Hepatic stellate cell (primary cell): ENCODE data around the gene RCHY1.
"Not testable (repeated sequence)": the region's sequence is repeated elsewhere in the genome, so short reads cannot be mapped to it uniquely, and the experiment has no call there.

Source experiments
- DNase-seq: peaks from one replicate; pipeline ENCODE4 v3.0.0; 2011; ENCODE audit warnings: low spot score

Gene RCHY1

DNA sequence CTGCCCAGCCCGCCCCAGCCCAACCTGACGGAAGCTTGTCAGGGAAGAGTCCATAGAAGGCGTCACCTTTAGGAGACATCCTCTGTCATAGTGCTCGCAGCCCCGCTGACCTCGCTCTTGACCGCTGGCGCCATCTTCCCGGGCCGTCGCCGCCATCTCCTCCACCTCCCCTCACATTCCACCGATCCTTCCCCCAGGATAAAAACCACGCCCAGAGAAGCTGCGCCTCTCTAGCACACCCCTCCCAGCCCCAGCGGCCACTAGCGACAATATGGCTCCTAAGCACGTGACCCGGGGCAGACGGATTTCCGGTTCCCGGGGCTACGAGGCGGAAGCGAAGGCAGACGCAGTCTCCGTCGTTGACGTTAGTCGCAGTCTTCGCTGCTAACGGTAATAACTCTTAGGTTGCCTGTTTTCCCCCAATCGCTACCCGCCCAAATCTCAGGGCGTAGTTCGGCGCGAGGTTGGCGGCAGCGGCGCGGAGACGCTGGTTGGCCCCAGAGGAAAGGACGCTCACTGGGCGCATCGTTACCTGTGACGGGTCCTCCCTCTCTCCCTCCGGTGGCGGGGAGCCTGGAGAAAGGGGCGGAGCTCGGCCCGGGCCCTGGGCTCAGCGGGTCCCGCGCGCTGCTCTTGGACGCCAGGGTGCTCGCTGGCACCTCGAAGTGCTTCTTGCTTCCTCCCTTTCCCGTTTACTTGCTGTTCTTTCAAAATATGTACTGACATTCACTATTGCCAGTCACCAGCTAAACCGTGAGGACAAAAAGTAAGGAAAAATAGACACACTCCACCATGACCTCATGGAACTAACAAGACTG lies at the start of gene RCHY1, which contains the start of gene THAP6:
Gene RCHY1 (minus strand): TSS at position 273 of the 818 bp plus-strand sequence. CDS start 117 bp downstream, at position 156.
Gene THAP6 (plus strand): TSS at position 343 of the 818 bp plus-strand sequence. CDS start 980 bp downstream, outside the sequence.
- DNase-seq, result peak; percentile 84

DNA sequence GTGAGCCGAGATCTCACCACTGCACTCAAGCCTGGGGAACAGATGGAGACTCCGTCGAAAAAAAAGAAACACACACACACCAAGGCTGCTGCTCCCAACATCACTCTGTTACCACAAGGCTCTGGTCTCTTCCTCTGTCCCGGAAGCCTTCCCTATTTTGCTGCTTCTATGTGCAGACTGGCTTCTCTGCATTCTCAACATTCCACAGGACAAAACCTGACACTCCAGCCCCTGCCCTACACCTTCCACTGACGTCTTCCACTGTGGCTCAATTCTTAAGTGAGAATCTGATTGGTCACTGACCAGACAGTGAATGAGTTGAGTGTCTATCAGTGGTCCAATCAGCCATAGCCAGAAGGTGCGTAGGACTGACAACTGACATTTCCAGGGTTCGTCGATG lies 47.6 kb upstream of the RCHY1 start:
- DNase-seq, result no peak

DNA sequence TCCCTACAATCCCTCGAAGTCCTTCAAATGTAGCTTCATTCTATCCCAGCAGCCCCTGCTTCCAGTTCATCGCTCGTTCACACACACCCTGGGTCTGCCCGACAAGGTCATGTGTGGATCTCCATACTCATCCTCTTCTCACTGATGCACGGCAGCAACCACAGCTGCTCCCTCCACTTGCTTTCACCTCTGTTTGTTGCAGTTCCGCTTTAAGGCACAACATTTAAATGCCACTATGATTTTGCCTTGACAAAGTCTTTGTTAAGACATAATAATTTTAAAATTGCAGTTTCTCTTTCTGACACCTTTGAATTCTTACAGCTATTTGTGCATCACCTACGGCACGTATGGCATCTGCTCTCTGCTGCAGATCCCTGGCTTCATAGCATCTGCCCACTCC lies 43.5 kb upstream of the RCHY1 start:
- no peak for DNase-seq

DNA sequence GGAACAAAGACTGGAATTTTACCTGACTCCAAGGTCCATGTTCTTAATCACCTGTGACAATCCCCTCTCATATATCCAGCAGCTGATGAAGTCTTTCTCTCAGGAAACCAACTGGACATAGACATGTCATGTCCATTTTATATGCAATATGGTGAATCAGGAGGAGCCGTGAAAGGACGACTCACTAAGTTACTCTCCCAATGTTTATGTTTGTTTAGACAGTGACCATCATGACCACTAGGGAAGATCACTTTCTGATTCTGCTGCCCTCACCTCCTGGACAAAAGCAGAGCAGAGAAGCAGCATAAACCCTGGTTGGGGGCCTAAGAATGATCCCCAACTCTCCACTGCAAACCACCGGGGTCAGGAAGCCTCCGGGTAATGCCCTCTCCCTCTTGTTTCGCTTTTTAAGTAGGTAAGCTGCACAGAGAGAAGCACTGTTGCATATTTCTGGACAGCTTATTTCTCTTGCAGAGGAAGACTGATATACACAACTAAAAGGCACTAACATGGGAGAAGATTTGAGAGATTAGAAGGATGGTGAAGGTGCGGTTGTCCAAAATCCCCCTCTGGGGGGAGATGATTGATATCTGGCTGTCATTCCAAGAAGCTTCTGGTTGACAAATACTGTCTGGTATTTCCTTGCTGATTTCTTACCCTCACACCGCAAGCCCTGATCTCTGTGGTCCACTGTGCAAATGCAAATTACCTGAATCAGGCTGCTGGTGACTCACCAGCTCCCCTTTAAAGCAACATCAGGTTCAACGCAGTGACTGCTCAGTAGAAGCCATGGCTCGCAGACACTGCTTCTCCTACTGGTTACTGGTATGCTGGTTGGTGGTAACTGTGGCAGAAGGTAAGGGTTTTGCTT lies 41.3 kb upstream of the RCHY1 start, which contains the start of gene ODAPH:
Gene ODAPH (plus strand): TSS at position 773 of the 871 bp plus-strand sequence. CDS start 17 bp downstream, at position 790.
- peak; percentile 22 for DNase-seq

DNA sequence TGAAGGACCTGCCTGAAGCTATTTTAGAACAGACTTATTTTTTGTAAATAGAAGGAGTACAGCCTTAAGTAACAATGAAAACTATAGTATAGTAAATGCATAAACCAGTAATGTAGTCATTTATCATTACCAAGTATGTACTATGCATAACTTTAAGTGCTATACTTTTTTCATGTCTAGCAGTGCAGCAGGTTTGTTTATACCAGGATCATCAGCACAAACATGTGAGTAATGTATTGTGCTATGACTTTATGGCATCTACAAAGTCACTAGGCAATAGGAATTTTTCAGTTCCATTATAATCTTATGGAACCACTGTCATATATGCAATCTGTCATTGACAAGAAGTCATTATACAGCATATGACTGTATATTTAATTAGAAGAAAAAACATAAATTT lies 38.2 kb upstream of the RCHY1 start:
- DNase-seq, result no peak

GRCh38 chr4:75549019-75549418 lies 34.8 kb upstream of the RCHY1 start:
- no peak for DNase-seq

GRCh38 chr4:75547647-75548387 lies 33.6 kb upstream of the RCHY1 start:
- no peak for DNase-seq

DNA sequence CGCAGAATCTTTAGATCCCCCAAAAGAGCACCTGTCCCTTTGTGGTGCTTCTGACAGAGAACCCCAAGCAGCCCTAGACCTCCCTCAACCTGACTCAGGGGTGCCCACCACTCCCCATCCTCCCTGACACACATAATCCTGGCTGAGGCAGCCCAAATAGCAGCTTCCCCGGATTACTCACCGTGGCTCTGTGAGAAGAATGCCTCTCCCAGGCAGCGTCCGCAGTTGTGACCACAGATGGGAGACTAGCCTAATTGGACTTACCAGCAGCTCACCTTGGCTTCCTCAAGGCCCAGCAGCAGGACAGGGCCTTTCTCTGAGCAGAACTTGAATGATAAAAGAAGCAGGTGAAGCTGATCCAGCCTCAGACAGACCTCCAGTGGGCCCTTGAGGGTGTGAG lies 31.3 kb upstream of the RCHY1 start:
- DNase-seq, result no peak

DNA sequence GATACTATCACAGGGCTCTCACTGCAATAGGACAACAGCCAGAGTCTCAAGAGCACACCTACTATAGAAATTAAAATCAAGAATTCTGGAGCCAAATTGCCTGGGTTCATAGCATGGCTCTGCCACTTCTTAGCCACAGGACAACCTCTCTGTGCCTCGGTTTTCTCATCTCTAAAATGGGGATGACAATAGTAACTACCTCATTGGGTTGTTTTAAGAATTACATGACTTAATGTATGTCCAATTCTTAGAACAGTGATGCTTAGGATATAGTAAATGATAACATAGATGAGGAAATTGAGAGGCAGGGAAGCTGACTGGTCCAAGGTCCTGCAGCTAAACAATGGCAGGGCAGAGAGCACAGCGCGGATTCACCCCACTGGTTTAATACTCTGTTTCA lies 30.7 kb upstream of the RCHY1 start:
- no peak for DNase-seq

DNA sequence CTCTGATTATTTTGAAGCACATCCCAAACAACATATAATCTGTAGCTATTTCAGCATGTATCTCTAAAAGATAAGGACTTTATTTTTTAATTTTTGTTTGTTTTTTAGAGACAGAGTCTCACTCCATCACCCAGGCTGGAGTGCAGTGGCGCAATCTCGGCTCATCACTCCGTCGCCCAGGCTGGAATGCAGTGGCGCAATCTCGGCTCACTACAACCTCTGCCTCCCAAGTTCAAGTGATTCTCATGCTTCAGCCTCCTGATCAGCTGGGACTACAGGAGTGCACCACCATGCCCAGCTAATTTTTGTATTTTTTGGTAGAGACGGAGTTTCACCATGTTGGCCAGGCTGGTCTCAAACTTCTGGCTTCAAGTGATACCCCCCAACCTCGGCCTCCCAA lies 30.0 kb upstream of the RCHY1 start:
- not testable (repeated sequence) for DNase-seq

- peak; percentile 41 for DNase-seq
Observed at GRCh38 chr4:75542824-75543223, 28.6 kb upstream of the RCHY1 start.

GRCh38 chr4:75537308-75537707 lies 23.1 kb upstream of the RCHY1 start:
- not testable (repeated sequence) for DNase-seq

GRCh38 chr4:75533926-75534325 lies 19.7 kb upstream of the RCHY1 start:
- DNase-seq, result not testable (repeated sequence)

DNA sequence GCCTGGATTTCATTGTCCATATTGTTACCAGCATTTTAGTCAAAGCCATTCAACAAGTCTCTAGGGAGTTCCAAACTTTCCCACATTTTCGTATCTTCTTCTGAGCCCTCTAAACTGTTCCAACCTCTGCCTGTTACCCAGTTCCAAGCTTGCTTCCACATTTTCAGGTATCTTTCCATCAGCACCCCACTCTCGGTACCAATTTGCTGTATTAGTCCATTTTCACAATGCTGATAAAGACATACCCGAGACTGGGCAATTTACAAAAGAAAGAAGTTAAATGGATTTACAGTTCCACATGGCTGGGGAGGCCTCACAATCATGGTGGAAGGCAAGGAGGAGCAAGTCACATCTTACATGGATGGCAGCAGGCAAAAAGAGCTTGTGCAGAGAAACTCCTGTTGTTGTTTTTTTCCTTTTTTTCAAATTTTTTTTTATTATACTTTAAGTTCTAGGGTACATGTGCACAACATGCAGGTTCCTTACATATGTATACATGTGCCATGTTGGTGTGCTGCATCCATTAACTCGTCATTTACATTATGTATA lies 19.2 kb upstream of the RCHY1 start:
- DNase-seq, result not testable (repeated sequence)

- not testable (repeated sequence) for DNase-seq
Observed at GRCh38 chr4:75531536-75532143, 17.4 kb upstream of the RCHY1 start.

GRCh38 chr4:75530556-75531322 lies 16.5 kb upstream of the RCHY1 start:
- DNase-seq, result no peak

DNA sequence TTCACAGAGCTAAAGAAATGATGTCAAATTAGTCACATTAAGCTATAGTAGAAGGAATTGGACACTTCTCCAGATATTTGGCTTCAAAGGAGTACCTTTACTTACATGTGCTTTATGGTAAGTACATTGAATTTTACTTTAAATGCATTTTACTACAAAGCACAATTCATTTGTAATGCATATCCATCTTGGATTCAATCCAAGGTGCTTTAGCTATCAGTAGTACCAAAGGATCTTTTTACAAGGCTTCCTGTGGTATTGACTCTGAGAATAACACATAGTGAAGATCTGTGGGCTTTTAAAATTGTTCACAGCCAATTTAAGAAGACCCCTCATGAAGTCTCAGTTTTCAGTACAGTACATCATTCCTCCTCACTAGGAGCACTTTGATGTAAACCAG lies 13.3 kb upstream of the RCHY1 start:
- DNase-seq, result no peak

- DNase-seq, result no peak
Observed at GRCh38 chr4:75525910-75526309, 11.7 kb upstream of the RCHY1 start.

DNA sequence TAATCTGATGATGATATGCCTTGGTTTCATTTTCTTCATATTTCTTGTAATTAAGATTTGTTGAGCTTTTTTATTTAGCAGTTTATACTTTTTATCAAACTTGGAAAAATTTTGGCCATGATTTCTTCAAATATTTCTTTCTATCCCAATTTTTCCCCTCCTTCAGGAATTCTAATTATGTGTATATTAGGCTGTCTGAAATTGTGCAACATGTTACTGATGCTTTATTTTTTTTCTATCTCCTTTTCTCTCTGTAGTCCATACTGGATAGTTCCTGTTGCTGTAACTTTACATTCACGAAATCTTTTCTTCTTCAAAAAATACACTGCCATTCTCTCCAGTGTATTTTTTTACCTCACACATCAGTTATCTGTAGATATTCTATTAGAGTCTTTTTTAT lies 10.9 kb upstream of the RCHY1 start:
- no peak for DNase-seq

- not testable (repeated sequence) for DNase-seq
Observed at GRCh38 chr4:75519452-75519851, 5.2 kb upstream of the RCHY1 start.
